ENCODE data around the gene TMEM154.

TMEM154 gene

GRCh38 chr4:152660526-152660925, 19.3 kb downstream of the TMEM154 start:
- Mint-ChIP-seq H3K4me3 (no peak overlapping the region), H3K27ac (no peak overlapping the region), H3K9me3 (peaks cover 26% of the 10 kb centered on the region), H3K27me3 (ENCODE audit: low read depth) (peaks cover 4% of the 10 kb centered on the region), H3K36me3 (ENCODE audit: low read depth) (peaks cover 9% of the 10 kb centered on the region), H3K4me1 (no peaks in the 10 kb centered on the region)
- TF ChIP-seq CTCF (IDR thresholded peaks at IDR 0.05; ENCODE audit: unreplicated experiment in 3 of 3) = no peak

DNA sequence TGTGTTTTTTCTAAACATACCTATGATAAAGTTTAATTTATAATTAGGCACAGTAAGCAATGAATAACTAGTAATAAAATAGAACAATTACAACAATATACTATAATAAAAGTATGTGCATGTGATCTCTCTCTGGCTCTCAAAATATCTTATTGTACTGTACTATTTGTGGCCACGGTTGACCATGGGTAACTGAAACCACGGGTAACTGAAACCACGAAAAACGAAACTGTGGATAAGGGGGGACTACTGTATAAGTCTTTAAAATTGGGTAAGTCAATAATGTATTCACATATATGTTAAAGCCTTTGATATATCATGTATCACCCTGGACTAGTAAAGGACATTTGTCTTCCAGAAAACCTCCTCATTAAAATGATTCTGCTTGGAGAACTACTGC, 20.0 kb downstream of the TMEM154 start:
- Mint-ChIP-seq H3K36me3 (ENCODE audit: low read depth) (peaks cover 9% of the 10 kb centered on the region), H3K4me3 (no peak overlapping the region), H3K9me3 (peaks cover 28% of the 10 kb centered on the region), H3K27ac (no peak overlapping the region), H3K27me3 (ENCODE audit: low read depth) (peaks cover 4% of the 10 kb centered on the region), H3K4me1 (no peaks in the 10 kb centered on the region)
- no peak for TF ChIP-seq CTCF (IDR thresholded peaks at IDR 0.05; ENCODE audit: unreplicated experiment in 3 of 3)

DNA sequence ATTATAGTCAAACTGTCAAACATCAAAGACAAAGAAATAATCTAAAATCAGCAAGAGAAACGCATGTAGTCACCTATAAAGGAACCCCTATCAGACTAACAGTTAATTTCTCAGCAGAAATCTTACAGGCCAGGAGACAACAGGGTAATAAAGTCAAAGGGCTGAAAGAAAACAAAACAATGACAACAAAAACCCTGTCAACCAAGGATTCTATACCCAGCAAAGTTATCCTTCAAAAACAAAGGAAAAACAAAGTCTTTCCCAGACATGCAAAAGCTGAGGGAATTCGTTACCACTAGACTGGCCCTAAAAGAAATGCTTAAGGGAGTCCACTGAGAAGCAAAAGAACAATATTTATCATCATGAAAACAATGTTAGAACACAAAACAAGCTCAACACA, 22.1 kb downstream of the TMEM154 start:
- Mint-ChIP-seq H3K4me1 (no peaks in the 10 kb centered on the region), H3K36me3 (ENCODE audit: low read depth) (peaks cover 9% of the 10 kb centered on the region), H3K27ac (no peak overlapping the region), H3K27me3 (ENCODE audit: low read depth) (peaks cover 4% of the 10 kb centered on the region), H3K9me3 (peaks cover 33% of the 10 kb centered on the region), H3K4me3 (no peak overlapping the region)
- TF ChIP-seq CTCF (IDR thresholded peaks at IDR 0.05; ENCODE audit: unreplicated experiment in 3 of 3) = no peak

GRCh38 chr4:152655272-152656129, 24.3 kb downstream of the TMEM154 start:
- H3K36me3 Mint-ChIP-seq (ENCODE audit: low read depth) = peaks cover 9% of the 10 kb centered on the region
- no peak for TF ChIP-seq CTCF (IDR thresholded peaks at IDR 0.05; ENCODE audit: unreplicated experiment in 3 of 3)

GRCh38 chr4:152652102-152652501, 27.7 kb downstream of the TMEM154 start:
- Mint-ChIP-seq H3K4me3 (no peak overlapping the region), H3K36me3 (ENCODE audit: low read depth) (no peaks in the 10 kb centered on the region), H3K9me3 (peaks cover 18% of the 10 kb centered on the region), H3K27me3 (ENCODE audit: low read depth) (peaks cover 4% of the 10 kb centered on the region), H3K27ac (no peak overlapping the region), H3K4me1 (peaks cover under 1% of the 10 kb centered on the region)
- no peak for TF ChIP-seq CTCF (IDR thresholded peaks at IDR 0.05; ENCODE audit: unreplicated experiment in 3 of 3)

More at GRCh38 chr4:152655272-152656129, 24.3 kb downstream of the TMEM154 start:
- H3K27ac Mint-ChIP-seq = no peak overlapping the region
- peaks cover 4% of the 10 kb centered on the region for H3K27me3 Mint-ChIP-seq (ENCODE audit: low read depth)
- peaks cover 33% of the 10 kb centered on the region for H3K9me3 Mint-ChIP-seq
- no peaks in the 10 kb centered on the region for H3K4me1 Mint-ChIP-seq
- H3K4me3 Mint-ChIP-seq = no peak overlapping the region
